ENCODE data around the gene JAKMIP2.

The JAKMIP2 gene

GRCh38 chr5:147713550-147714295 is 68.8 kb downstream of the JAKMIP2 start:
- Histone ChIP-seq H3K9me2 (replicated peaks; ENCODE audit: insufficient read depth, low read length) (no peaks in the 10 kb centered on the region), H3K27ac (ENCODE audit: low read depth, low read length) (no peak overlapping the region), H3K79me2 (ENCODE audit: insufficient read depth, low read length) (no peaks in the 10 kb centered on the region), H3F3A (ENCODE audit: insufficient read depth) (no peaks in the 10 kb centered on the region), H3K9me3 (ENCODE audit: insufficient read depth, low read length) (no peaks in the 10 kb centered on the region), H2AFZ (ENCODE audit: low read depth, low read length, severe bottlenecking) (no peak overlapping the region), H3K4me2 (ENCODE audit: low read depth, low read length, poor library complexity, severe bottlenecking) (no peak overlapping the region), H3K4me3 (ENCODE audit: insufficient read depth, low read length, poor library complexity, severe bottlenecking) (no peak overlapping the region), H3K27me3 (ENCODE audit: low read length) (no peaks in the 10 kb centered on the region), H3K9ac (ENCODE audit: low read length) (no peak overlapping the region), H3K36me3 (ENCODE audit: low read length) (no peaks in the 10 kb centered on the region), H4K20me1 (ENCODE audit: low read depth, low read length) (no peaks in the 10 kb centered on the region)
- TF ChIP-seq EZH2phosphoT487 (conservative IDR thresholded peaks at IDR 0.05; ENCODE audit: low read length) (no peak), CTCF (IDR thresholded peaks at IDR 0.05; ENCODE audit: insufficient read depth, low read length, poor library complexity, severe bottlenecking) (no peak)

DNA sequence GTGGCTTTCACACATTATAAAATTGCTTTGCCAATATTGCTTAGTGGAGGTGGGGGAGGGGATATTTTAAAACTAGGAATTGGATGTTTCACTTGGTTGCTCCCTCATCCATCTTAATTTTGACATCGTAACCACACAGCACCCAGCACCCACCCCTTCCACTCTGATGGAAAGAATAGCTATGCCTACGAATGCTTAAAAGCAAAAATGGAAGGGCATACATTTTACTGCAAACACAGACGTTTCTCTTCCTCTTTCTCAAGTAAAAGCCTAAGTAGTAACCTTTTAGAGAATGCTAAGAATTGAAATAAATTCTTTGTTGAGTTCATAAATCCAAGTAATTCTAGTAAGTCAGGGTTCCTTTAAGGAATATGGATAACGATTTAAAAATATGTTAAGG is 69.9 kb downstream of the JAKMIP2 start:
- Histone ChIP-seq H3K27me3 (ENCODE audit: low read length) (no peaks in the 10 kb centered on the region), H3K79me2 (ENCODE audit: insufficient read depth, low read length) (no peaks in the 10 kb centered on the region), H3K9me2 (replicated peaks; ENCODE audit: insufficient read depth, low read length) (no peaks in the 10 kb centered on the region), H3K36me3 (ENCODE audit: low read length) (no peaks in the 10 kb centered on the region), H3K9ac (ENCODE audit: low read length) (no peak overlapping the region), H2AFZ (ENCODE audit: low read depth, low read length, severe bottlenecking) (no peak overlapping the region), H3K4me3 (ENCODE audit: insufficient read depth, low read length, poor library complexity, severe bottlenecking) (no peak overlapping the region), H4K20me1 (ENCODE audit: low read depth, low read length) (no peaks in the 10 kb centered on the region), H3K27ac (ENCODE audit: low read depth, low read length) (no peak overlapping the region), H3K4me2 (ENCODE audit: low read depth, low read length, poor library complexity, severe bottlenecking) (no peak overlapping the region), H3K9me3 (ENCODE audit: insufficient read depth, low read length) (no peaks in the 10 kb centered on the region), H3F3A (ENCODE audit: insufficient read depth) (no peaks in the 10 kb centered on the region)
- no peak for TF ChIP-seq EZH2phosphoT487 (conservative IDR thresholded peaks at IDR 0.05; ENCODE audit: low read length)
- no peak for TF ChIP-seq CTCF (IDR thresholded peaks at IDR 0.05; ENCODE audit: insufficient read depth, low read length, poor library complexity, severe bottlenecking)

GRCh38 chr5:147712019-147712418 is 70.5 kb downstream of the JAKMIP2 start:
- H3K9me3 ChIP-seq (ENCODE audit: insufficient read depth, low read length), result no peaks in the 10 kb centered on the region
- no peak overlapping the region for H3K27ac ChIP-seq (ENCODE audit: low read depth, low read length)
- no peaks in the 10 kb centered on the region for H3K36me3 ChIP-seq (ENCODE audit: low read length)
- H3K27me3 ChIP-seq (ENCODE audit: low read length), result no peaks in the 10 kb centered on the region
- no peaks in the 10 kb centered on the region for H4K20me1 ChIP-seq (ENCODE audit: low read depth, low read length)
- TF ChIP-seq CTCF (IDR thresholded peaks at IDR 0.05; ENCODE audit: insufficient read depth, low read length, poor library complexity, severe bottlenecking), result no peak
- TF ChIP-seq EZH2phosphoT487 (conservative IDR thresholded peaks at IDR 0.05; ENCODE audit: low read length), result no peak
- H3K4me3 ChIP-seq (ENCODE audit: insufficient read depth, low read length, poor library complexity, severe bottlenecking), result no peak overlapping the region
- no peaks in the 10 kb centered on the region for H3K79me2 ChIP-seq (ENCODE audit: insufficient read depth, low read length)
- no peak overlapping the region for H3K9ac ChIP-seq (ENCODE audit: low read length)
- H2AFZ ChIP-seq (ENCODE audit: low read depth, low read length, severe bottlenecking), result no peak overlapping the region
- H3K4me2 ChIP-seq (ENCODE audit: low read depth, low read length, poor library complexity, severe bottlenecking), result no peak overlapping the region
- no peaks in the 10 kb centered on the region for H3K9me2 ChIP-seq (replicated peaks; ENCODE audit: insufficient read depth, low read length)
- H3F3A ChIP-seq (ENCODE audit: insufficient read depth), result no peaks in the 10 kb centered on the region

All from SU-DHL-6 (cell line).